GM19193 (cell line): ENCODE data around the gene MEG3.

Source experiments
- POLR2A ChIP-seq: IDR thresholded peaks from 4 replicates; pipeline ENCODE4 v1.6.1; 2011; ENCODE audit not compliant: insufficient read depth, insufficient read length; ENCODE audit errors: extremely low read depth

The MEG3 gene

DNA sequence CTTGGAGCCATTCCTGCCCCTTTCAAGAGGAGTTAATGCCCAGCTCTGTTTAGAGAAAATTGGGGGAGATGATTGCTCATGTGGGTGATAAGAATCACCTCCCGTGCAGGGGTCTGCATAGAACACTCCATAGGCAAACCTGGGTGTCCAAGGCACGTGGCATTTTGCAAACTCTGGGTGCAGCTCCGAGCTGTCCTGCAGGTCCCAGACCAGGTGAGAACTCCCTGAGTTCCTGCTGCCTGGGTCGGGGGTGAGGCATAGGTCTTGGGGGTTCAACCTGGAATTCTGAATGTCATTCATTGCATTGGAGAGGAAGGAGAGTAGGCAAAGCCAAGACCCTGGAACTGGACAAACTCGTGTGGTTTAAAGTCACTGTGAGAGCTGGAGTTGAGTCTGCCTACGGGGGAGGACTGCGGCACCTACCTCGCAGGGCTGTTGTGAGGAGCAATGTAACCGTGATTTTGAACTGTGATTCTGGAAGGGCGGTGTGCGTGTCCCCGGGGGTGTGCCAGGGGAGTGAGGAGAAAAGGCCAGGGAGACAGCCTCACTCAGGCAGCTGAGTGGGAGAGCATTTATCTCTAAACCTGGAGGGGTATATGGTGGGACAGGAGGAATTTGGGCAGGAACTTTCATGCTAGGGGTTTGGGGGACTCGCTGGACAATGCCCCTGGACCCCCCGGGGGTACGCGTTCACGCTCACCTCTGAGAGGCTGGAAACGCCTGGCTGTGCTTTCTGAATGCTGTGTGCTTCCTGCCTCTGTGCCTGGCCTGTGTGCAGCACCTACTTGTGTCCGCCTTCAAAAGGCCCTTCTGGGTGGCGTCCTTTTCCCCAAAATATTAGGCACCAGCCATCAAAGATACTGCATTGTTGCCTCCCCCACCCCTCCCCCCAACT, 30.4 kb downstream of the MEG3 start:
- TF ChIP-seq POLR2A: no peak

DNA sequence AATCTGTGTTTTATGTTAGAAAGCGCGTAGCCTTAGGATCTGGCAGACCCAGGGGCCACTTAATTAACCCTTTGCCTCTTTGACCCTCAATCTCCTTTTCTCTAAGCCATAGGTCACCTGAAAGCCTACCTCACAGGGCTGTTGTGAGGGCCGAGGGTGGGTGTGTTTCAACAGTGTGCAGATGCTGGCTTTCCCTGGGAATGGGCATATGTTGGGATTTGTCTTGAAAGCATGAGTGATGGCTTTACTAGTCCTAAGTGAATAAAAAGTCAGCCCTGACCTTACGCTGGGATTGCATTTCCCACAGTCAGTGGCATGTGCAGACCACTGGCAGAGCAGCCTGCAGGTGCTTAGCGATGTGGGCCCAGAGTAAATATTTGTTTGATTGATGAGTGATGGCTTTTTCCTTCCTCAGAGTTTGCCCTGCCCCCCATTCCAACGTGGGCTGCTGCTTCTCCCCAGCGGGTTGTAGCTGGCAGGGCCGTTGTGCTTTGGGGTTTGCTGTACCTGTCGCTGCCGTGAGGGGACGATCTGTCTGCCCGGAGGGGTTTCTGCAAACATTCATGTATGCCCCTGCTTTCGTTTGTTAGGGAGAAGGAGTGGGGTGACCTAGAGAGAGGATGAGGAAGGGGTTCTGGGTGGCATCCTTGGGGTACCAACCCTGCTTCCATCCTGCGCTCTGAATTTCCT, 31.5 kb downstream of the MEG3 start:
- no peak for TF ChIP-seq POLR2A

DNA sequence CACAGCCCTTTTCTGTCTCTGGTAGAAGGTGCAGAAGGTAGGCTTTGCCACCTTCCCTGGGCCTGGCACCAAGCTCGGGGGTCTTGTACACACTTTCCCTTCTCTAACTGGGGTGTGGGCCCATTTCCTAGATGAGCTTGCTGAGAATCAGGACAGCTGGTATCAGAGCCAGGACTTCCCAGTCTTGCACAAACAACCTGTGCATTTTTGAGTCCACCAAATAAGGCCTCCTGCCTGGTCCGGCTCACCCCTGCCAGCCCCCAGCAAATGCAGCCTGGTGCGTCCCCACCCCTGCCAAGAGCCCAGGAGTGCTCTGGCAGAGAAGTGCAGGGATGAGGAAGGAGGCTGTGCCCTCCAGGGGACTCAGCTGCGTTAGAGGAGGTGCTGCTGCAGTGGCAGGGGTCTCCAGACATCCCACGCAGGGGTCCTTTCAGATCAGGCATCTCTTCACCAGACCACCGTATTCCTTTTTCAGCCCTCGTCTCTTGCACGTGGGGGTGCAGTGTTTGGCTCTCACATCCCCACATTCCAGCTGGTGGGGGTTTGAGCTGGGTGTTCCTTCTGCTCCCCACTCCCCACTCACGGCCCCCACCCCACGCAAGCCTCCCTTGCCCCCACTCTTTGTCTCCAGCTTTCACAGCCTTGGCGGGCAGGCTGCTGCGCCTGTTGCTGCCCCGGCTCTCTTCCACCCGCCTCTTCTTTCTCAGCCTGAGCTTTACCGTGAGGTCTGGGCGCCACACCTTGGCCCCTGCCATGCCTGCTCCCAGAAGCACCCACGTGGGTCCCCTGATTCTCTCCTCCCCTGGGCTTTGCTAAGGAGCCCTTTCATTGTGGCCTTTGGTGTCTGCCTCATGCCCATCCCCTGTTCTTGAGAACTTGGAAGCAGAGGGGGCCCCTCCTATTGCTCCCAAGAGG, 32.3 kb downstream of the MEG3 start:
- no peak for TF ChIP-seq POLR2A

DNA sequence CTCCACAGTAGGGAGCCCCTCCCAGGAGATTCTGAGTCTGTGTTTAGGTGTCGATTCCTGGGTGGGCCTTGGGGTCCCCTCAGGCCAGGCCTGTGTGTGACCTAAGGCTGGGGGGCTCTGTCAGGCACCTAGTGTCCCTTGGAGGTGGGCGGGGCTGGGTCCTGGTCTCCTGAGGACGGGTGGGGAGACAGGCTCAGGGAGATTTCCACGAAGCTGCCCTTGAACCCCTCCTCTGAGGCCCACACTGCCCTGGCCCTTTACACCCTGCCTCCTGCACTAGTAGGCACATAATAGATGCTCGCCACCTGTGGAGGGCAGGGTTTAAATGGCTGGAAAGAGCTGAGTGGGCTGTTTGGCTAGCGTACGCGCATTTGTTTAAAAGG, 32.9 kb downstream of the MEG3 start:
- TF ChIP-seq POLR2A: no peak

DNA sequence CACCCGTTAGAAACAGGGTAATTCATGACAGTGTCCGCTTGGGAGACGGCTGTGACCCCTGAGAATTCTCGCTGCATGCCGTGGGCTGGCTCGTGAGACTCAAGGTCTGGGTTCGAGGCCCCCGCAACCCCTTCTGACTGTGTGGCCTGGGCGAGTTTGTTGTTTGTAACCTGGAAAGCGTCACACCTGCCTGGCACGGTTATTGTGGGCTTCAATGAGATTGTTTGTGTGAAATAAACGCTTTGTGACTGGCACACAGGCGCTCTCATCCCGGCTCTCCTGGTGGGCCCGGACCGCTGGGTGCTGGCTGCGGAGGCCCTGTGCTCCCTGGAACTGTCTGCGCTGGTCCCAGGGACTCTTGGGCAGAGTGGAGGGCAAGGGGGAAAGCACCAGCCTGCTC, 33.9 kb downstream of the MEG3 start:
- TF ChIP-seq POLR2A: no peak

DNA sequence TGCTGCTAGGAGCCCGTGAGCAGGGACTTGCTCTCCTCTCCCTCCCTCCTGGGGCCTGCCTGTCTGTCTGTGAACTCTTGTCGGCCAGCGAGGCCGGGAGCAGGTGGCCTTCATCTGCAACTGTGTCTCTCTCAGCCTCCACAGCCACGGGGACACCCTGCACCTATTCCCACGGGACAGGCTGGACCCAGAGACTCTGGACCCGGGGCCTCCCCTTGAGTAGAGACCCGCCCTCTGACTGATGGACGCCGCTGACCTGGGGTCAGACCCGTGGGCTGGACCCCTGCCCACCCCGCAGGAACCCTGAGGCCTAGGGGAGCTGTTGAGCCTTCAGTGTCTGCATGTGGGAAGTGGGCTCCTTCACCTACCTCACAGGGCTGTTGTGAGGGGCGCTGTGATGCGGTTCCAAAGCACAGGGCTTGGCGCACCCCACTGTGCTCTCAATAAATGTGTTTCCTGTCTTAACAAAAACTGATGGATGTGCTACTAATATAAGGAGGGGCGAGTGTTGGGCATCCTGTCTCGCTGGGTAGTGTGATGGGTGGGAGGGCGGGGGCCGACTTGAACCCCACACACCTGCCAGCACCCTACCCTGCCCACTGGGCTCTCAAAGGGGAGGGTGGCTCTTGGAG, 34.8 kb downstream of the MEG3 start:
- no peak for TF ChIP-seq POLR2A

DNA sequence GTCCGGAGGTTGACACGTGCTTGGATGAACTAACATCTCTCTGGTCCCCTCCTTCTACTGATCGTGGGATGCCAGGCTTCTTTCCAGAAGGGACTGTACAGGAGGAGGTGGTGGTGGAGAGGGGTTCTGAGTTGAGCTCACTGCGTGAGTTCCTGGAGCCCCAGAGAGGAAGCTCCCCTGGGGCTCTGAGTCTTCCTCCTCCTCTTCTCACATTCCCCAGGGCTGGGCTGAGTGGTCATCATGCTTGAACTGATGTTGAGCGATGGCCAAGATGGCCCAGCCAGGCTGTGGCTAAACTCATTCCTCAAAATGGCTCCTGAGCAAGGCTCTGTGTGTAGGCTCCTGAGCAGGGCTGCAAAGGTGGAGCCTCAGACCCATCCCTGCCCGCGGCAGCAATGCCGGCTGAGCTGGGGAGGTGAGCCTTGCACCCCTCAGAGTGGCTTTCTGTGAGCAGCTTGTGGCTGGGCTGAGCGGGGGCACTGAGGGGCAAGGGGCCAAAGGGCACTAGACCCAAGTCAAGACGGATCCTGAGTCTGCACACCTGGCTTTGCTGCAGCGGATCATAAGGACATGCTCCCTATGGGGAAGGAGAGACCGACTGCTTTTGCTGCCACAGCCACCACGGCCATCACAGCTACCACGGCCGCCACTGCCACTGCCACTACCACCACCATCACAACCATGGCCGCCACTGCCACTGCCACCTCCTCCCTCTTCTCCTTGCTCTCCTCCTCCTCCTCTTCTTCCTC, 35.4 kb downstream of the MEG3 start:
- no peak for TF ChIP-seq POLR2A

DNA sequence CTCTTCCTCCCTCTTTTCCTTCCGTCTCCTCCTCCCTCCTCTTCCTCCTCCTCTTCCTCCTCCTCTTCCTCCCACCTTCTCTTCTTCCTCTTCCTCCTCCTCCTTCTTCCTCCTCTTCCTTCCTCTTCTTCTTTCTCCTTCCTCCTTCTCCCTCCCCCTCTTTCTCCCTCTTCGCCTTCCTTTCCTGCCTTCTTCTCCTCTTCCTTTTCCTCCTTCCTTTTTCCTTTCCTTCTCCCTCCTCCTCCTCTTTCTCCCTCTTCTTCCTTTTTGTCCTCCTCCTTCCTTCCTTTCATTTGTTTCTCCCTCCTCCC, 36.0 kb downstream of the MEG3 start:
- no peak for TF ChIP-seq POLR2A

DNA sequence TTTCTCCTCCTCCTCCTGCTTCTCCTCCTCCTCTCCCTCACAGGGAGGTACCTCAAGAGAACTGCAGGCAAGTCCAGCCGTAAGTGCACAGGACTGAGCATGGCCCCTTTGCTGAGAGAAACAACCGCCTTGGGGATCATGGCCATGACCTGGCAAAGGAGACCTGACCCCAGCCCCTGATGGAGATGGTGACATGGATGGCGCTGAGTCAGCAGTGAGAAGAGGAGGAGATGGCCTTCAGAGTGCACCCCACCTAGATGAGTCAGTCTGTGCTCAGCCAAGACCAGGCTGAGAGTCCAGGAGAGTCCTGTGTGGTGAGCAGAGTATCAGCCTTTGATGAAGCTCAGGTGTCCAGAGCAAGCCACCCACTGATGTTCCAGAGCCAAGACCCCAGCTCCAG, 36.4 kb downstream of the MEG3 start:
- no peak for TF ChIP-seq POLR2A

DNA sequence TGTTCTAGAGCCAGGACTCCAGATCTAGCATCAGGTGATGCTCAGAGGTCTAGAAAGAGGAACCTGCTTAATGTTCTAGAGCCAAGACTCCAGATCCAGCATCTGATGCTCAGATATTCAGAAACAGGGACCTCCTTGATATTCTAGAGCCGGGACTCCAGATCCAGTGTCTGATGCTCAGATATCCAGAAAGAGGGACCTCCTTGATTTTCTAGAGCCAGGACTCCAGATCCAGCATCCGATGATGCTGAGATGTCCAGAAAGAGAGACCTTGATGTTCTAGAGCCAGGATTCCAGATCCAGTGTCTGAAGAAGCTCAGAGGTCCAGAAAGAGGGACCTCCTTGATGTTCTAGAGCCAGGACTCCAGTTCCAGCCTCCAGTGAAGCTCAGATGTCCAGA, 36.9 kb downstream of the MEG3 start:
- no peak for TF ChIP-seq POLR2A

DNA sequence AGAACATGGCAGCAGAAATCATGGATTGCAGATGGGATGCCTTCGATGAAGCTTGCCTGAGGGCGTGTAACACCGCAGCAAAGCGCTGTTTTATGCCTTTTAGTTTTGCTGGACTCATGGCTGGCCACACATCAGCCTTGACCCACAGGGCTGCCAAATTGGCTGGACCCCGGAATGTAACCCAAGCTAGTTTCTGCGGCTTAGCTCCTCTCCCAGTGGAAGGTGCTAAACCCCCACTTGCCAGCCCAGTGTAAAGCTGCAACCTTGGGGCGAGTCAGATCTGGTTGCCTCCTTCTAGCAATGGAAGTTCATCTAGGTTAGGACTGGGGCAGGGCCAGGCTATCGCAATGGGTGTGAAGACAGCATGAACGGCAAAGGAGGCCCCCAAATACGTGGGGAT, 38.3 kb downstream of the MEG3 start:
- no peak for TF ChIP-seq POLR2A

DNA sequence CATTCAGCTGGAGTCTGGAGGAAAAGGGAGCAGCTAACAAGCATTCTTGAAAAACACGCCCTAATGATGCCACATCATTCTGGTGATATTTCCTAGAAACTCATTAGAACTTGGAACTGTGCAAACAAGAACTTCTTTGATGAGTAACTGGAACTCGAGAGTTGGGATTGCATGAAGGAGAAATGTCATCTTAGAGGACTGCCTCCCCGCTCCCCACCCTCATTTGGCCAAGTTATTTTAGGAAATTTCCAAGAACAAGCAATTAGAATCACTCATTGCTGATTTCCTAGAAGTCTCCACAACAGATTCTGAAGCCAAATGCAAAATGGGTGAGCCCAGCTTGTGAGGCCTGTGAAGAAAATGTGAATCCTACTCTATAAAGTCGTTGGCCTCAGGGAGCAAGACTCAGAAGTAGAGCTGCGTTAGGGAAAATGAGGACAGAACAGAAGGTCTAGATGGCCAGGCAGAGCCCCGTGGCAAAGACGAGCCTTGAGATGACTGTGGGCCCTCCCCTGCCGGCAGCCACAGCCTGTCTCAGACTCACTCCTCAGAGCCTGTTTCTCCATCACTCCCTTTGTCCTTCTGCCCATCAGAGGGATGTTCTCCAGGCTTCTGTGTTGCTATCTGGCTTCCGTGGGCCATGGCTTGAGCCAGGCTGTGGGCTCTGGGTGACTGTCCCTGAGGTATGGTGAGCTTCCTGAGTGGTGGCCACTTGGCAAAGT, 39.2 kb downstream of the MEG3 start:
- TF ChIP-seq POLR2A: no peak
